ENCODE measurements around the gene ANXA3. TPM values are rescaled to one million over a fixed set of nuclear protein-coding genes. Genes with fewer than 3 reads are reported as not detected.
A peak's percentile ranks its signal among the peaks of the same experiment; 100 is the strongest.

Gene ANXA3
- total RNA-seq, 4 donors from 2014 or later, result 45.7 to 84.9 (median 61.1) TPM

DNA sequence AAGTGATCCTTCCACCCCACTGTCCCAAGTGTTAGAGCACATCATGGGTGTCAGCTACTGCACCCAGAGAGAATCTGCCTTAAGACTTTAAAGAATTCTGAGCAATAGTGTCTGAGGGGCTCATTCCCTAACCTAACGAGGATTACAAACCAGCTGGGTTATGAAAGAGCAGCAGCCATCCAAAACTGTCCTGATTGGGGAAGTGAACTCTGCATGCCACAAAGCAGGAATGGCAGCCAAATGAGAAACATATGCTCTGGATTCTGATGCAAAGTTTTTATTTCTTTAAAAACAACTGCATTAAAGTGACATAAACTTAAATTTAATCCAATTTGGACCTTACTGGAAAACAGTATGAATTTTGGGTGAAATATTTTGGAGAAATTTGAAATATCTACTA is 103.2 kb downstream of the ANXA3 start:
- Histone ChIP-seq H3K36me3 (no peaks in the 10 kb centered on the region), H3K9me3 (no peaks in the 10 kb centered on the region), H3K27ac (no peak overlapping the region), H3K27me3 (no peaks in the 10 kb centered on the region), H3K4me3 (no peak overlapping the region), H3K4me1 (peaks cover 3 to 57% (median 23%) of the 10 kb centered on the region in 3 donors)
- no peak for DNase-seq
- WGBS, 2 donors, result 57 to 73% methylated on average over 1 of the region's 1 CpG
- intact Hi-C loops (cut with DNase I), result loop anchor here (10.0 kb wide), 1 partner anchor 120 kb away; the partner anchor contains the start of gene BMP2K
- TF ChIP-seq, protein P1, sequence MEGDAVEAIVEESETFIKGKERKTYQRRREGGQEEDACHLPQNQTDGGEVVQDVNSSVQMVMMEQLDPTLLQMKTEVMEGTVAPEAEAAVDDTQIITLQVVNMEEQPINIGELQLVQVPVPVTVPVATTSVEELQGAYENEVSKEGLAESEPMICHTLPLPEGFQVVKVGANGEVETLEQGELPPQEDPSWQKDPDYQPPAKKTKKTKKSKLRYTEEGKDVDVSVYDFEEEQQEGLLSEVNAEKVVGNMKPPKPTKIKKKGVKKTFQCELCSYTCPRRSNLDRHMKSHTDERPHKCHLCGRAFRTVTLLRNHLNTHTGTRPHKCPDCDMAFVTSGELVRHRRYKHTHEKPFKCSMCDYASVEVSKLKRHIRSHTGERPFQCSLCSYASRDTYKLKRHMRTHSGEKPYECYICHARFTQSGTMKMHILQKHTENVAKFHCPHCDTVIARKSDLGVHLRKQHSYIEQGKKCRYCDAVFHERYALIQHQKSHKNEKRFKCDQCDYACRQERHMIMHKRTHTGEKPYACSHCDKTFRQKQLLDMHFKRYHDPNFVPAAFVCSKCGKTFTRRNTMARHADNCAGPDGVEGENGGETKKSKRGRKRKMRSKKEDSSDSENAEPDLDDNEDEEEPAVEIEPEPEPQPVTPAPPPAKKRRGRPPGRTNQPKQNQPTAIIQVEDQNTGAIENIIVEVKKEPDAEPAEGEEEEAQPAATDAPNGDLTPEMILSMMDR (IDR thresholded peaks at IDR 0.05), result no peak
- no peak for TF ChIP-seq POLR2A (IDR thresholded peaks at IDR 0.05)

DNA sequence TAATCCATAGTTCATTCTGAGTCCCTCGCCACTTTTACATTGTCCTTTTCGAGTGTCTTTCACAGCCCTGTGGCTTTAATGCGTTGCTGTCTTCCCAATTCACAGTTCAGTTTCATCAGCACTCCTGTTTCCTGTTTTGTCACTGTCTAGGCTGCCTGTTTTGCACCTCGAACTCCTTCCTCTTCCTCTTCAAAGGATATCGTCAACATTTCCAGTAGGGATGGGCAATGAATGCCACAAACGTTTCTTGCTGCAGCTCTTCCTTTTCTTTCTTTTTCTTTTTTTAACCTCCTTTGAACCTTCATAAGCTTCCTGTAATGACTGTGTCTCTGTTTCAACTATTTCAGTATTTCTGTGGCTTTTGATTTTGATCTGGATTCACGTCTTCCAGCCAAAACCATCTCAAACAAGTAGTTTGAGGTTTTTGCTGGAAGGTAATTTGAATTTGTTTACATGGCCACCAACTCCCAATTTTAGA is 105.4 kb downstream of the ANXA3 start:
- no peaks in the 10 kb centered on the region for H3K9me3 ChIP-seq
- peaks cover 0 to 46% (median 13%) of the 10 kb centered on the region in 3 donors for H3K4me1 ChIP-seq
- H3K36me3 ChIP-seq, result no peaks in the 10 kb centered on the region
- no peak for TF ChIP-seq POLR2A (IDR thresholded peaks at IDR 0.05)
- TF ChIP-seq, protein P1 (IDR thresholded peaks at IDR 0.05), result no peak
- no peak overlapping the region for H3K4me3 ChIP-seq
- H3K27ac ChIP-seq, result peak overlapping the region in 3 of 4 donors; percentile 9 to 30 (median 17)
- 43 to 48% methylated on average over 7 of the region's 7 CpGs for WGBS, 2 donors
- no peaks in the 10 kb centered on the region for H3K27me3 ChIP-seq
- no peak for DNase-seq
- intact Hi-C loops (cut with DNase I), result loop anchor here (10.0 kb wide), 1 partner anchor 118 kb away; the partner anchor contains the start of gene BMP2K

DNA sequence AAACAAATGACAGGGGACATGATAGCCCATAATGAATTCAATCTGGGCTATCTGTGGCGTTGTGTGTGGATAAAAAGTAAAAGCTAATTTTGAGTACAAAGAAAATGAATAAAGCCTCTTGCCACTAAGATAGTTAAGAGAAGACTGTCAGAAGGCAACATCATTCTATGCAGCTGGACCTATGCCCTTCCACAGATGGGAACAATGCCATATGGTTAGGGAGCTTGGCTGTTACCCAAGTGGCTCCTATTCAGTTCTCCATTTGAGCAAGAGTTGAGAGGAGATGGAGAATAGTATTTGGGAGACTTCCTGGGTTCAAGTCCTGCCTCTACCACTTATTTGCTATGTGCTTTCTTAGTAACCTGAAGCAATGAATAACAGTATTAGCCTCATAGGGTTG is 107.7 kb downstream of the ANXA3 start:
- Histone ChIP-seq H3K36me3 (no peaks in the 10 kb centered on the region), H3K4me3 (no peak overlapping the region), H3K4me1 (peaks cover 0 to 41% (median 10%) of the 10 kb centered on the region in 3 donors), H3K27me3 (no peaks in the 10 kb centered on the region), H3K9me3 (no peaks in the 10 kb centered on the region), H3K27ac (peak overlapping the region in 1 of 4 donors; percentile 30)
- 73 to 89% methylated on average over 1 of the region's 1 CpG for WGBS, 2 donors
- TF ChIP-seq, protein P1 (IDR thresholded peaks at IDR 0.05), result no peak
- no peak for TF ChIP-seq POLR2A (IDR thresholded peaks at IDR 0.05)
- intact Hi-C loops (cut with DNase I), result loop anchor here (10.0 kb wide), 1 partner anchor 116 kb away; the partner anchor contains the start of gene BMP2K
- DNase-seq, result no peak

DNA sequence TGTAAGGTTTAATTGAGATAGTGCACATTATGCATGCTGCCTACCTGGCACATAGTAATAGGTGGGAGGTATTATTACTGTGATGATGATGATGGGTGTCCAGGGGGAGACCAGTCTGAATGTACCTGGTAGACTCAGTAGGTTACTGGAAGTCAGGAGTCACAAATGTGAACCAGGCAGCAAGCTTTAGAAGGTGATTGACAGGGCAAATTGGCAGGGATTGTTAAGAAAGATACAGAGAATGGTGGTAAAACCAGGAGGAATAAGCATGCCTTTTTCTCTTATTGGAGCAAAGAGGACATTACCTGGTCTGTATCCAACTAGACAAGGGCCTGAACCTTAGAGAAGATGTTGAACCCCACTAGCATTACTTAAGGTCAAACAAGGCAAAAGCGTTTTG is 108.1 kb downstream of the ANXA3 start:
- H3K9me3 ChIP-seq, result no peaks in the 10 kb centered on the region
- H3K27me3 ChIP-seq, result no peaks in the 10 kb centered on the region
- H3K36me3 ChIP-seq, result no peaks in the 10 kb centered on the region
- no peak overlapping the region for H3K4me3 ChIP-seq
- H3K27ac ChIP-seq, result no peak overlapping the region
- no peak for TF ChIP-seq POLR2A (IDR thresholded peaks at IDR 0.05)
- TF ChIP-seq, protein P1 (IDR thresholded peaks at IDR 0.05), result no peak
- WGBS, 2 donors, result 80 to 87% methylated on average over 1 of the region's 1 CpG
- intact Hi-C loops (cut with DNase I), result loop anchor here (10.0 kb wide), 1 partner anchor 115 kb away; the partner anchor contains the start of gene BMP2K
- H3K4me1 ChIP-seq, result peaks cover 0 to 37% (median 8%) of the 10 kb centered on the region in 3 donors
- DNase-seq, result no peak

Small RNA genes within 50 kb of the gene (small RNA-seq; reads per million reads assigned to genes)
- 0 reads per million in 4 donors for gene HIGD1AP13
- 0 reads per million in 4 donors for gene RF00019

Other genes with a start within 250 kb of the ANXA3 start
- gene BMP2K, start 224.6 kb downstream of the ANXA3 start, total RNA-seq, result 10 to 100 TPM; 27.4 to 47.3 (median 33.7) TPM

All from esophagus squamous epithelium (tissue), 5 donors.